GM12878 (cell line): ENCODE measurements around the gene ALDH6A1. TPM values are rescaled to one million over a fixed set of nuclear protein-coding genes. Genes with fewer than 3 reads are reported as not detected.
"Not testable (repeated sequence)": the region's sequence is repeated elsewhere in the genome, so short reads cannot be mapped to it uniquely, and the experiment has no call there.

Experiments used
- ATAC-seq: fragments of 200-7000 bp; cut with Tn5 transposase; 3 replicates; pipeline ENCODE4 v1.9.1; 2020; ENCODE audit warnings: mild to moderate bottlenecking, moderate library complexity
- BruUV-seq: library from RNA; stranded (reverse); fragments of 400-500 nt; replicated peaks from 2 replicates; lab custom pipeline; 2021; lab: Mats Ljungman, UMichigan
- CTCF ChIA-PET: fragments of 300-600 bp; sonication (Branson Sonifier 250); formaldehyde crosslinking; extraction: SDS; loops from one replicate; lab custom pipeline; 2021; ENCODE audit warnings: inconsistent platforms; lab: Yijun Ruan, JAX
- POLR2A ChIA-PET: fragments of 350-600 bp; formaldehyde crosslinking; extraction: SDS; loops from one replicate; lab custom pipeline; 2021; ENCODE audit warnings: inconsistent platforms; lab: Charles Lee
- RAD21 ChIA-PET: fragments of 300-600 bp; sonication (Branson Sonifier 250); formaldehyde crosslinking; loops from one replicate; lab custom pipeline; 2023; ENCODE audit warnings: antibody characterized with exemption; ENCODE audit not compliant: unreplicated experiment; lab: Charles Lee
- SMC1A ChIA-PET: fragments of 300-600 bp; sonication (Branson Sonifier 250); formaldehyde crosslinking; loops from one replicate; lab custom pipeline; 2023; ENCODE audit not compliant: unreplicated experiment, uncharacterized antibody; lab: Charles Lee
- DNase-seq: peaks from one replicate; pipeline ENCODE4 v3.0.0-alpha.2; 2011; ENCODE audit warnings: low read depth, low spot score
- FAIRE-seq: peaks from 3 replicates; lab custom pipeline; 2011; peaks lifted over from hg19 to GRCh38; lab: Jason Lieb, UNC
- H2AFZ ChIP-seq: 2 replicates; pipeline ENCODE4 v1.6.0; 2011; ENCODE audit warnings: low read depth, low read length, control low read depth; ENCODE audit not compliant: control insufficient read depth
- H3K27ac ChIP-seq: 2 replicates; pipeline ENCODE4 v1.5.1; 2011; ENCODE audit warnings: control low read depth; ENCODE audit not compliant: control insufficient read depth, insufficient read depth
- H3K27me3 ChIP-seq, 2 experiments: replicated peaks in 1 of 2; 2 replicates each; pipeline versions ENCODE4 v1.6.0 to v1.6.1; 2011; ENCODE audit warnings: low read length in 1 of 2; ENCODE audit not compliant: control insufficient read depth in 2 of 2, insufficient read depth in 2 of 2
- H3K36me3 ChIP-seq, 2 experiments: 2 replicates each; pipeline ENCODE4 v1.5.1; 2011; ENCODE audit warnings: low read length in 1 of 2; ENCODE audit not compliant: control insufficient read depth in 2 of 2, insufficient read depth in 2 of 2
- H3K4me1 ChIP-seq: 2 replicates; pipeline ENCODE4 v1.6.1; 2011; ENCODE audit warnings: mild to moderate bottlenecking, low read length, moderate library complexity, mixed read lengths; ENCODE audit not compliant: control insufficient read depth, insufficient read depth
- H3K4me2 ChIP-seq: 2 replicates; pipeline ENCODE4 v1.6.0; 2011; ENCODE audit warnings: control low read depth; ENCODE audit not compliant: control insufficient read depth, insufficient read depth
- H3K4me3 ChIP-seq: fragments of 200-600 bp; sonication (generic); 2 replicates; pipeline ENCODE4 v1.5.1; 2016
- H3K79me2 ChIP-seq: 2 replicates; pipeline ENCODE4 v1.6.0; 2011; ENCODE audit warnings: low read length; ENCODE audit not compliant: control insufficient read depth, insufficient read depth
- H3K9ac ChIP-seq: 2 replicates; pipeline ENCODE4 v1.8.0; 2011; ENCODE audit warnings: low read length, control low read depth, mixed read lengths; ENCODE audit not compliant: control insufficient read depth, insufficient read depth
- H3K9me3 ChIP-seq: replicated peaks from 3 replicates; pipeline ENCODE4 v1.5.1; 2011; ENCODE audit warnings: mild to moderate bottlenecking, low read length; ENCODE audit not compliant: control insufficient read depth, insufficient read depth
- H4K20me1 ChIP-seq: 2 replicates; pipeline ENCODE4 v1.6.0; 2011; ENCODE audit not compliant: control insufficient read depth, insufficient read depth
- RAD21 ChIP-seq: IDR thresholded peaks from 2 replicates; pipeline ENCODE4 v1.6.1; 2011; ENCODE audit warnings: mild to moderate bottlenecking, low read depth, low read length, moderate library complexity; ENCODE audit not compliant: insufficient read depth
- SMC3 ChIP-seq: IDR thresholded peaks from 2 replicates; pipeline ENCODE4 v1.6.1; 2011; ENCODE audit warnings: low read length, improper control_type of control experiment, borderline replicate concordance
- WGBS: methylation state at CpG from one replicate; pipeline ENCODE4 v1.1.6; 2016; ENCODE audit warnings: low lambda C conversion rate; ENCODE audit not compliant: insufficient replicate concordance, insufficient coverage; ENCODE audit errors: missing lambda C conversion rate; 5-methylcytosine and 5-hydroxymethylcytosine counted together
- in situ Hi-C: fragments of 300-500 bp; cut with MboI; formaldehyde crosslinking; loops from 9 replicates; pipeline ENCODE4 v1.14.3; 2018; ENCODE audit warnings: mixed read lengths
- intact Hi-C: fragments of 100-400 bp; cut with micrococcal nuclease; formaldehyde crosslinking; loops from one replicate; pipeline ENCODE4 v1.14.2; 2022; ENCODE audit not compliant: unreplicated experiment
- polyA plus RNA-seq, 11 experiments: library from polyadenylated mRNA; depleted of rRNA in 4 of 11; unstranded in 6 of 11; stranded (reverse) in 5 of 11; fragments of >200 nt; fragmentation: Nextera tagmentation in 4 of 11; fragmentation: Illumina TruSeq in 1 of 11; extraction: Ambion mirVana in 4 of 11; extraction: Trizol in 1 of 11; gene quantifications; 1 replicate in 1 of 11; 2 replicates in 10 of 11; pipeline versions ENCODE4 v1.2.1 to v1.2.3, GENCODE V29; 2011 to 2016; ENCODE audit warnings: inconsistent platforms in 2 of 11, missing spikeins in 2 of 11, low read depth in 1 of 11
- total RNA-seq, 4 experiments: library from RNA; depleted of rRNA in 3 of 4; stranded (reverse); fragments of >200 nt in 3 of 4; fragmentation: Illumina TruSeq in 1 of 4; extraction: Trizol in 1 of 4; gene quantifications; 2 replicates each; pipeline versions ENCODE4 v1.2.1 to v1.2.3, GENCODE V29; 2013 to 2021
- TF ChIP-seq, protein P1 (sequence below), 3 experiments: IDR thresholded peaks in 2 of 3; conservative IDR thresholded peaks in 1 of 3; 2 replicates each; pipeline ENCODE4 v1.5.1; 2011; ENCODE audit warnings: low read depth in 3 of 3, low read length in 3 of 3, mild to moderate bottlenecking in 3 of 3, control low read depth in 2 of 3, moderate library complexity in 2 of 3, inconsistent platforms in 1 of 3, mixed read lengths in 1 of 3; ENCODE audit not compliant: control insufficient read depth in 2 of 3, insufficient read depth in 1 of 3; ENCODE audit errors: extremely low read depth in 1 of 3

Gene ALDH6A1
- total and polyA plus RNA-seq, 10 of the 15 experiments (the other 5 are each of a cell fraction or from before 2014, with no cell fraction given): 6.3 to 23.4 (median 9.8) TPM

DNA sequence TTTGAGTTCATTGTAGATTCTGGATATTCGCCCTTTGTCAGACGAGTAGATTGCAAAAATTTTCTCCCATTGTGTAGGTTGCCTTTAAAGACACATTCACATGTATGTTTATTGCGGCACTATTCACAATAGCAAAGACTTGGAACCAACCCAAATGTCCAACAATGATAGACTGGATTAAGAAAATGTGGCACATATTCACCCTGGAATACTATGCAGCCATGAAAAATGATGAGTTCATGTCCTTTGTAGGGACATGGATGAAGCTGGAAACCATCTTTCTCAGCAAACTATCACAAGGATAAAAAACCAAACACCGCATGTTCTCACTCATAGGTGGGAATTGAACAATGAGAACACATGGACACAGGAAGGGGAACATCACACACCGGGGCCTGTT lies 41.2 kb upstream of the ALDH6A1 start:
- H2AFZ ChIP-seq, H3K4me3 ChIP-seq, H3K9me3 ChIP-seq, intact Hi-C loops, H3K9ac ChIP-seq, POLR2A ChIA-PET, BruUV-seq, RAD21 ChIA-PET, FAIRE-seq, SMC1A ChIA-PET, CTCF ChIA-PET, H3K4me2 ChIP-seq, H3K36me3 ChIP-seq, H3K27ac ChIP-seq, in situ Hi-C loops, ATAC-seq, H3K4me1 ChIP-seq, DNase-seq, H3K27me3 ChIP-seq, H3K79me2 ChIP-seq, H4K20me1 ChIP-seq: not testable (repeated sequence)
- 91% methylated on average over 4 of the region's 5 CpGs for WGBS

DNA sequence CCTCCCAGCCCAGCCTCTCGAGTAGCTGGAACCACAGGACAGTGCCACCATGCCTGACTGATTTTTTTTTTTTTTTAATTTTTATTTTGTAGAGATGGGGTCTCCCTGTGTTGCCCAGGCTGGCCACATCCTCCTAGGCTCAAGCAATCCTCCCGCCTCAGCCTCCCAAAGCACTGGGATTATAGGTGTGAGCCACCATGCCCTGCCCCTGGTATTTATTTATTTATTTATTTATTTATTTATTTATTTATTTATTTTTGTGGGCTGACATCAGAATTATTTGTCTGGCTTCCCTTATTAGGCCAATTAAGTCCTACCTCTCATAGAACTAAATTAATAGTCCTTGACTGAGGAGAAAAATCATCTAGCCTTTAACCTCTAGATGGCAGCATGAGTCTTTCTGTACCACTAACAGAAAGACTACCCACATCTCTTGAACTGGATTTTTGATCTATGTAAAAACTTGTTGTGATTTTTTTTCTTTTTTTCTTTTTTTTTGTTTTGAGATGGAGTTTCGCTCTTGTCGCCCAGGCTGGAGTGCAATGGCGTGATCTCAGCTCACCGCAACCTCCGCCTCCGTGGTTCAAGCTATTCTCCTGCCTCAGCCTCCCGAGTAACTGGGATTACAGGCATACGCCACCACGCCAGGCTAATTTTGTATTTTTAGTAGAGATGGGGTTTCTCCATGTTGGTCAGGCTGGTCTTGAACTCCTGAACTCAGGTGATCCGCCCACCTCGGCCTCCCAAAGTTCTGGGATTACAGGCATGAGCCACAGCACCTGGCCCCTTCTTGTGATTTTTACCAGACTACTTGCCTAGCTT lies 27.4 kb upstream of the ALDH6A1 start:
- WGBS: 97% methylated on average over 13 of the region's 13 CpGs
- ChIA-PET POLR2A (interaction anchor here (0.6 to 0.7 kb wide), 2 partner anchors 19 to 28 kb away, joined by 3 to 7 read pairs; no protein-coding TSS in a partner anchor), RAD21 (interaction anchor here (0.6 to 1.1 kb wide), 3 partner anchors 87 to 1049 kb away, joined by 3 to 4 read pairs (median 3); no protein-coding TSS in a partner anchor), CTCF (interaction anchor here (0.6 to 2.5 kb wide), 25 partner anchors 9 to 1687 kb away, joined by 3 to 15 read pairs (median 5); no protein-coding TSS in a partner anchor), SMC1A (interaction anchor here (0.6 to 1.7 kb wide), 5 partner anchors 9 to 371 kb away, joined by 3 to 6 read pairs (median 3); no protein-coding TSS in a partner anchor)
- H3K27ac ChIP-seq, FAIRE-seq, H3K27me3 ChIP-seq, DNase-seq, H2AFZ ChIP-seq, H3K36me3 ChIP-seq, BruUV-seq, H3K4me2 ChIP-seq, H3K4me1 ChIP-seq, H4K20me1 ChIP-seq, H3K79me2 ChIP-seq, in situ Hi-C loops, H3K9me3 ChIP-seq, H3K4me3 ChIP-seq, H3K9ac ChIP-seq: not testable (repeated sequence)
- ATAC-seq: peak; percentile 84
- intact Hi-C loops: loop anchor here (1.0 kb wide), 1 partner anchor 140 kb away; no protein-coding TSS in a partner anchor
- TF ChIP-seq SMC3: peak; percentile 46; the same call in 1 of the 2 replicates
- TF ChIP-seq, protein P1, sequence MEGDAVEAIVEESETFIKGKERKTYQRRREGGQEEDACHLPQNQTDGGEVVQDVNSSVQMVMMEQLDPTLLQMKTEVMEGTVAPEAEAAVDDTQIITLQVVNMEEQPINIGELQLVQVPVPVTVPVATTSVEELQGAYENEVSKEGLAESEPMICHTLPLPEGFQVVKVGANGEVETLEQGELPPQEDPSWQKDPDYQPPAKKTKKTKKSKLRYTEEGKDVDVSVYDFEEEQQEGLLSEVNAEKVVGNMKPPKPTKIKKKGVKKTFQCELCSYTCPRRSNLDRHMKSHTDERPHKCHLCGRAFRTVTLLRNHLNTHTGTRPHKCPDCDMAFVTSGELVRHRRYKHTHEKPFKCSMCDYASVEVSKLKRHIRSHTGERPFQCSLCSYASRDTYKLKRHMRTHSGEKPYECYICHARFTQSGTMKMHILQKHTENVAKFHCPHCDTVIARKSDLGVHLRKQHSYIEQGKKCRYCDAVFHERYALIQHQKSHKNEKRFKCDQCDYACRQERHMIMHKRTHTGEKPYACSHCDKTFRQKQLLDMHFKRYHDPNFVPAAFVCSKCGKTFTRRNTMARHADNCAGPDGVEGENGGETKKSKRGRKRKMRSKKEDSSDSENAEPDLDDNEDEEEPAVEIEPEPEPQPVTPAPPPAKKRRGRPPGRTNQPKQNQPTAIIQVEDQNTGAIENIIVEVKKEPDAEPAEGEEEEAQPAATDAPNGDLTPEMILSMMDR (IDR thresholded peaks at IDR 0.05 in 2 of 3, conservative IDR thresholded peaks at IDR 0.05 in 1 of 3; ENCODE audit: control insufficient read depth in 2 of 3, extremely low read depth in 1 of 3, insufficient read depth in 1 of 3, low read depth in 3 of 3, low read length in 3 of 3): peak; percentile 36 to 68 (median 49); a peak in 4 of 6 replicates
- peak; percentile 81 for TF ChIP-seq RAD21
